Middle frontal gyrus (tissue), 1 donor: ENCODE results near the gene BRINP2.

Experiments
- DNase-seq: peaks from one replicate; pipeline ENCODE4 v3.0.0-alpha.2; 2015; ENCODE audit warnings: low spot score; ENCODE audit errors: extremely low spot score

Gene BRINP2

GRCh38 chr1:177274687-177275211 is 104.0 kb downstream of the BRINP2 start:
- DNase-seq = no peak

- DNase-seq = no peak
Measured at GRCh38 chr1:177275736-177276135, 105.0 kb downstream of the BRINP2 start.

- DNase-seq = no peak
Measured at GRCh38 chr1:177278626-177279390, 108.0 kb downstream of the BRINP2 start.

- no peak for DNase-seq
Measured at GRCh38 chr1:177281901-177282300, 111.1 kb downstream of the BRINP2 start.

- DNase-seq = no peak
Measured at GRCh38 chr1:177282976-177283375, 112.2 kb downstream of the BRINP2 start.

GRCh38 chr1:177283380-177283779 is 112.6 kb downstream of the BRINP2 start:
- no peak for DNase-seq

- DNase-seq = no peak
Measured at GRCh38 chr1:177286396-177286795, 115.6 kb downstream of the BRINP2 start.

GRCh38 chr1:177287270-177287669 is 116.5 kb downstream of the BRINP2 start:
- DNase-seq = no peak

- no peak for DNase-seq
Measured at GRCh38 chr1:177287994-177288393, 117.2 kb downstream of the BRINP2 start.

- no peak for DNase-seq
Measured at GRCh38 chr1:177289532-177289931, 118.8 kb downstream of the BRINP2 start.

- no peak for DNase-seq
Measured at GRCh38 chr1:177300431-177300830, 129.7 kb downstream of the BRINP2 start.

GRCh38 chr1:177301425-177302124 is 130.8 kb downstream of the BRINP2 start:
- DNase-seq = no peak

GRCh38 chr1:177302357-177303044 is 131.7 kb downstream of the BRINP2 start:
- DNase-seq = no peak

- DNase-seq = no peak
Measured at GRCh38 chr1:177305040-177306018, 134.6 kb downstream of the BRINP2 start.

GRCh38 chr1:177306019-177306415 is 135.3 kb downstream of the BRINP2 start:
- DNase-seq = no peak

GRCh38 chr1:177306981-177307380 is 136.2 kb downstream of the BRINP2 start:
- DNase-seq = no peak

- DNase-seq = no peak
Measured at GRCh38 chr1:177307771-177308170, 137.0 kb downstream of the BRINP2 start.

- no peak for DNase-seq
Measured at GRCh38 chr1:177309880-177310279, 139.1 kb downstream of the BRINP2 start.

- DNase-seq = peak; percentile 88
Measured at GRCh38 chr1:177310326-177310725, 139.6 kb downstream of the BRINP2 start.

GRCh38 chr1:177311111-177311510 is 140.4 kb downstream of the BRINP2 start:
- DNase-seq = no peak

- no peak for DNase-seq
Measured at GRCh38 chr1:177311586-177311985, 140.8 kb downstream of the BRINP2 start.
